Gastrocnemius medialis (tissue), 4 donors: ENCODE data around the gene PFKFB2.

ENCODE experiments used
- POLR2A ChIP-seq, 2 donors: fragments of 450-650 bp; IDR thresholded peaks; one replicate each; pipeline ENCODE4 v1.6.1; 2017; ENCODE audit warnings: antibody characterized with exemption in 2 of 2, mild to moderate bottlenecking in 2 of 2, moderate library complexity in 2 of 2
- TF ChIP-seq, protein P1 (sequence below), 5 experiments: fragments of 450-650 bp in 3 of 5; fragments of 200-600 bp in 2 of 5; sonication (generic) in 2 of 5; IDR thresholded peaks in 4 of 5; conservative IDR thresholded peaks in 1 of 5; 1 replicate in 4 of 5; 2 replicates in 1 of 5; pipeline ENCODE4 v1.5.1; 2016 to 2019; ENCODE audit warnings: antibody characterized with exemption in 5 of 5, mild to moderate bottlenecking in 3 of 5, moderate library complexity in 3 of 5

DNA sequence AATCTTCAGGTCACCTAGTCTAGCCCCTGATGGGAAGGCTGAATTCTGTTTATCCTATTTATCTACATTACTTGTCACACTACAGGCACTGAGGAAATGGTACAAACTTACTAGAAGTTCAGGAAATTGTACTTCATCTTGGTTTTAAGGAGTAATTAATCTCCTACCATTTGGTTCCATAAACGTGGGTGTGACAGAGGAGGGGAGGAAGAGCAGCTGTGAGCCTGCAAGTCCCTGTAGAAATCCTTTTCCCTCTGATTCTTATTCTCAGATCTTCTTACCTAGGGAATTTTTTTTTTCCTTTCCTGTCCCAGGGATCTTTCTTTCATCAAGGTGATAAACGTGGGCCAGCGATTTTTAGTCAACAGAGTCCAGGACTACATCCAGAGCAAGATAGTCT, 14.1 kb downstream of the PFKFB2 start:
- TF ChIP-seq POLR2A (IDR thresholded peaks at IDR 0.05) = no peak
- TF ChIP-seq, protein P1, sequence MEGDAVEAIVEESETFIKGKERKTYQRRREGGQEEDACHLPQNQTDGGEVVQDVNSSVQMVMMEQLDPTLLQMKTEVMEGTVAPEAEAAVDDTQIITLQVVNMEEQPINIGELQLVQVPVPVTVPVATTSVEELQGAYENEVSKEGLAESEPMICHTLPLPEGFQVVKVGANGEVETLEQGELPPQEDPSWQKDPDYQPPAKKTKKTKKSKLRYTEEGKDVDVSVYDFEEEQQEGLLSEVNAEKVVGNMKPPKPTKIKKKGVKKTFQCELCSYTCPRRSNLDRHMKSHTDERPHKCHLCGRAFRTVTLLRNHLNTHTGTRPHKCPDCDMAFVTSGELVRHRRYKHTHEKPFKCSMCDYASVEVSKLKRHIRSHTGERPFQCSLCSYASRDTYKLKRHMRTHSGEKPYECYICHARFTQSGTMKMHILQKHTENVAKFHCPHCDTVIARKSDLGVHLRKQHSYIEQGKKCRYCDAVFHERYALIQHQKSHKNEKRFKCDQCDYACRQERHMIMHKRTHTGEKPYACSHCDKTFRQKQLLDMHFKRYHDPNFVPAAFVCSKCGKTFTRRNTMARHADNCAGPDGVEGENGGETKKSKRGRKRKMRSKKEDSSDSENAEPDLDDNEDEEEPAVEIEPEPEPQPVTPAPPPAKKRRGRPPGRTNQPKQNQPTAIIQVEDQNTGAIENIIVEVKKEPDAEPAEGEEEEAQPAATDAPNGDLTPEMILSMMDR (IDR thresholded peaks at IDR 0.05 in 4 of 5, conservative IDR thresholded peaks at IDR 0.05 in 1 of 5) = no peak
